Peyer's patch (tissue), 4 donors: Measurements from ENCODE around the gene OR2H1.

ENCODE experiments used
- POLR2A ChIP-seq, 2 donors: fragments of 450-650 bp; IDR thresholded peaks; one replicate each; pipeline ENCODE4 v1.5.1; 2017; ENCODE audit warnings: antibody characterized with exemption in 2 of 2, mild to moderate bottlenecking in 2 of 2, moderate library complexity in 2 of 2
- TF ChIP-seq, protein P1 (sequence below), 6 experiments: fragments of 450-650 bp in 4 of 6; fragments of 200-600 bp in 2 of 6; sonication (generic) in 1 of 6; IDR thresholded peaks; one replicate each; pipeline ENCODE4 v1.5.1; 2017 to 2019; ENCODE audit warnings: antibody characterized with exemption in 6 of 6, mild to moderate bottlenecking in 3 of 6, moderate library complexity in 1 of 6

GRCh38 chr6:29477923-29478450 lies 21.0 kb downstream of the OR2H1 start:
- TF ChIP-seq POLR2A (IDR thresholded peaks at IDR 0.05): no peak
- TF ChIP-seq, protein P1, sequence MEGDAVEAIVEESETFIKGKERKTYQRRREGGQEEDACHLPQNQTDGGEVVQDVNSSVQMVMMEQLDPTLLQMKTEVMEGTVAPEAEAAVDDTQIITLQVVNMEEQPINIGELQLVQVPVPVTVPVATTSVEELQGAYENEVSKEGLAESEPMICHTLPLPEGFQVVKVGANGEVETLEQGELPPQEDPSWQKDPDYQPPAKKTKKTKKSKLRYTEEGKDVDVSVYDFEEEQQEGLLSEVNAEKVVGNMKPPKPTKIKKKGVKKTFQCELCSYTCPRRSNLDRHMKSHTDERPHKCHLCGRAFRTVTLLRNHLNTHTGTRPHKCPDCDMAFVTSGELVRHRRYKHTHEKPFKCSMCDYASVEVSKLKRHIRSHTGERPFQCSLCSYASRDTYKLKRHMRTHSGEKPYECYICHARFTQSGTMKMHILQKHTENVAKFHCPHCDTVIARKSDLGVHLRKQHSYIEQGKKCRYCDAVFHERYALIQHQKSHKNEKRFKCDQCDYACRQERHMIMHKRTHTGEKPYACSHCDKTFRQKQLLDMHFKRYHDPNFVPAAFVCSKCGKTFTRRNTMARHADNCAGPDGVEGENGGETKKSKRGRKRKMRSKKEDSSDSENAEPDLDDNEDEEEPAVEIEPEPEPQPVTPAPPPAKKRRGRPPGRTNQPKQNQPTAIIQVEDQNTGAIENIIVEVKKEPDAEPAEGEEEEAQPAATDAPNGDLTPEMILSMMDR (IDR thresholded peaks at IDR 0.05): no peak
